ENCODE results near the gene IL10RB.
A peak's percentile ranks its signal among the peaks of the same experiment; 100 is the strongest.
"Not testable (repeated sequence)": the region's sequence is repeated elsewhere in the genome, so short reads cannot be mapped to it uniquely, and the experiment has no call there.

IL10RB gene

DNA sequence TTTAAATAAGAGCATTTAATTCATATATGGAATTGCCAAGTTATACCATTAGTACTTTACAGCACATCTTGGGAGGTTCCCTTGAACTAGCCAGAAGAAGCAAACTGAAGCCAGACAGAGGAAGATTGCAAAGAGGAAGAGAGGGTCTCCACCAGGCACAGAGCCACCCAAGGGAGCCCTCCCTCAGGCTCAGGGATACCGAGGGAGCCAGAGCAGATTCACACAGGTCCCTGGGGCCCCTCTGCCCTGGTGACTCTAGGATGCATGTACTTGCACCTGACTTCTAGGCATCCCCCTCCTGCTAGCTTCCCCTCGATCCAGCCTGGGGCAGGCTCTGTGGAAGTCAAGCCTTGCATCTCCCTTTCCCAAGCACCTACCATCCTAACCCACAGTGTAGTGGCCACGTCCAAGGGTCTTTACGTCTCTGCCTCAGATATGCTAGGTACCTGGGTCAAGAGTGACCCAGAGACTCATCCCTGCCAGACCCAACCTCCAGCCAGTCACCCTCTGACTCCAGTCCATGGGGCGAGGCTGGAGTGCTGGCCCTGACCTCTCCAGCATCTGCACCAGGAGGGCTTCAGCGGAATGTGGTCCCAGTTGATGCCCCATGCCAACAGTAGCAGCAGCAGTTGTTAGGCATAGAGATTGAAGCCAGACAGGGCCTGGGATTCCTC, 30.0 kb upstream of the IL10RB start:
- no peak for DNase-seq
- H3K36me3 Mint-ChIP-seq: peaks cover 30 to 45% of the 10 kb centered on the region in 2 donors
- H3K4me3 Mint-ChIP-seq: peak overlapping the region in 1 of 2 donors; percentile 25
- H3K4me1 Mint-ChIP-seq: peaks cover 54 to 83% of the 10 kb centered on the region in 2 donors
- no peak for ATAC-seq (replicated peaks)
- peak overlapping the region; percentile 53 for H3K27ac Mint-ChIP-seq
- no peaks in the 10 kb centered on the region for H3K9me3 Mint-ChIP-seq
- H3K27me3 Mint-ChIP-seq: no peaks in the 10 kb centered on the region

DNA sequence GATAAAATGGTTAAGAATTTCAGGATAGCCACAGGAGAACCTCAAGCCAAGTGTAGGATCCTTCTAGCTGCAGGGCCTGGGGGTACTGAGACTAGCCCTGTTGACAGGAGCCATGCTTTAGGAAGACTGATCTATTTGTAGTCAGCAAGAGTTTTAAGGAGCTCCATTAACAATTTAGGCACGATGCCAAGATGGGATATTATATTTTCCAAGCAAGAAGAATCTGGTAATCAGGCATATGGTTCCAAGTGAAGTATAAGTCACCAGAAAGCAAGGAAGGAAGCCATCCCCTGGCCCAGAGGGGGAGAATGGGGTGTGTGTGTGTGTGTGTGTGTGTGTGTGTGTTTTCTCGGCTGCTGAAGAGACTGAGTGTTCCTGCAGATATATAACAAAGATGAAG, 29.4 kb upstream of the IL10RB start:
- H3K36me3 Mint-ChIP-seq: peaks cover 28 to 43% of the 10 kb centered on the region in 2 donors
- H3K4me1 Mint-ChIP-seq: peaks cover 51 to 78% of the 10 kb centered on the region in 2 donors
- peak overlapping the region; percentile 53 for H3K27ac Mint-ChIP-seq
- H3K9me3 Mint-ChIP-seq: no peaks in the 10 kb centered on the region
- no peak for DNase-seq
- peak overlapping the region in 1 of 2 donors; percentile 20 for H3K4me3 Mint-ChIP-seq
- no peak for ATAC-seq (replicated peaks)
- no peaks in the 10 kb centered on the region for H3K27me3 Mint-ChIP-seq

GRCh38 chr21:33237486-33237885, 28.7 kb upstream of the IL10RB start:
- H3K4me1 Mint-ChIP-seq: peaks cover 45 to 77% of the 10 kb centered on the region in 2 donors
- ATAC-seq (replicated peaks) (no peak), DNase-seq (no peak)
- no peaks in the 10 kb centered on the region for H3K27me3 Mint-ChIP-seq
- peak overlapping the region in 1 of 2 donors; percentile 60 for H3K4me3 Mint-ChIP-seq
- no peaks in the 10 kb centered on the region for H3K9me3 Mint-ChIP-seq
- peaks cover 32 to 44% of the 10 kb centered on the region in 2 donors for H3K36me3 Mint-ChIP-seq
- H3K27ac Mint-ChIP-seq: peak overlapping the region; percentile 63

GRCh38 chr21:33238146-33238545, 28.0 kb upstream of the IL10RB start:
- DNase-seq: no peak
- peaks cover 39 to 71% of the 10 kb centered on the region in 2 donors for H3K4me1 Mint-ChIP-seq
- H3K27ac Mint-ChIP-seq: peak overlapping the region; percentile 92
- no peaks in the 10 kb centered on the region for H3K9me3 Mint-ChIP-seq
- H3K36me3 Mint-ChIP-seq: peaks cover 28 to 38% of the 10 kb centered on the region in 2 donors
- peak; percentile 62 to 66 for ATAC-seq (replicated peaks)
- peak overlapping the region; percentile 60 to 70 for H3K4me3 Mint-ChIP-seq
- H3K27me3 Mint-ChIP-seq: no peaks in the 10 kb centered on the region

DNA sequence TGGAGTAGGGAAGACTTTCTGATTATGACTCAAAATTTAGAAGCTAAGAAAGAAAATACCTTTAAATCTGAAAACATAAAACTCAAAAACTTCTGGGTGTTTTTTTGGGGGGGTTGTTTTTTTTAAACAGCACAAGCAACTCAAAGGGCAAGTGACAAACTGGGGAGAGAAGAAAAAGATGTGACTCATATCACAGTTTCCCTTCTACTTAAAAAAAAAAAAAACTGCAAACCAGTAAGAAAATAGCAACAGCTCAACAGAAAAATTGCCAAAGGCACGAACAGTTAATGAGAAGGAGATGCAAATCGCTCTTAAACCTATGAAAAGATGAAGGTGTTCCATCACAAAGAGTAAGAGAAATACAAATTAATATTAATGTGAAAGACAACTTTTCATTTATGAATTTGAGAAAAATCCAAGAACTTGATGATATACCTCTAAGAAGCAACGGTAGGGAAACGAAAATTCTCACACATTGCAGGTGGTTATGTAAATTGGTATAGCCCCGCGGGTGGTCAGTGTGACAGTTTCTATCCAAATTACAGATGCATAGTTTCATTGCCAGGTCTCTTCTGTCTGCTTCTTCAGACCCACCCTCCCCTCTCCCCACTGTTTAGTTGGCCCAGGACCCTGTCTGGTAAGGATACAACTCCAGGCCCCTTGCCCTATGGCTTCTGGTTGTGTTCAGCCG, 27.5 kb upstream of the IL10RB start:
- peak overlapping the region; percentile 92 for H3K27ac Mint-ChIP-seq
- peaks cover 40 to 70% of the 10 kb centered on the region in 2 donors for H3K4me1 Mint-ChIP-seq
- H3K9me3 Mint-ChIP-seq: no peaks in the 10 kb centered on the region
- no peaks in the 10 kb centered on the region for H3K27me3 Mint-ChIP-seq
- ATAC-seq (replicated peaks) (peak; percentile 82 to 88), DNase-seq (no peak)
- H3K4me3 Mint-ChIP-seq: peak overlapping the region; percentile 70 to 75
- H3K36me3 Mint-ChIP-seq: peaks cover 32 to 38% of the 10 kb centered on the region in 2 donors

DNA sequence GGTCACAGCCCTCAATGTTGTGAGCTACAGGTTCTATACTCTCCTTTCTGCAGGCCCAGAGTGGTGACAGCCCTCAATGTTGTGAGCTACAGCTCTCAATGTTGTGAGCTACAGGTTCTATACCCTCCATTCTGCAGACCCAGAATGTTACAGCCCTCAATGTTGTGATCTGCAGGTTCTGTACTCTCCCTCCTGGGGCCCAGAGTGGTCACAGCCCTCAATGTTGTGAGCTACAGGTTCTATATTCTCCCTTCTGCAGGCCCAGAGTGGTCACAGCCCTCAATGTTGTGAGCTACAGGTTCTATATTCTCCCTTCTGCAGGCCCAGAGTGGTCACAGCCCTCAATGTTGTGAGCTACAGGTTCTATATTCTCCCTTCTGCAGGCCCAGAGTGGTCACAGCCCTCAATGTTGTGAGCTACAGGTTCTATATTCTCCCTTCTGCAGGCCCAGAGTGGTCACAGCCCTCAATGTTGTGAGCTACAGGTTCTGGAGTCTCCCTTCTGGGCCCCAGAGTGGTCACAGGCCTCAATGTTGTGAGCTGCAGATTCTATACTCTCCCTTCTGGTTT, 26.5 kb upstream of the IL10RB start:
- Mint-ChIP-seq H3K4me1 (peaks cover 40 to 73% of the 10 kb centered on the region in 2 donors), H3K27ac (peak overlapping the region; percentile 62), H3K36me3 (peaks cover 35 to 40% of the 10 kb centered on the region in 2 donors)

DNA sequence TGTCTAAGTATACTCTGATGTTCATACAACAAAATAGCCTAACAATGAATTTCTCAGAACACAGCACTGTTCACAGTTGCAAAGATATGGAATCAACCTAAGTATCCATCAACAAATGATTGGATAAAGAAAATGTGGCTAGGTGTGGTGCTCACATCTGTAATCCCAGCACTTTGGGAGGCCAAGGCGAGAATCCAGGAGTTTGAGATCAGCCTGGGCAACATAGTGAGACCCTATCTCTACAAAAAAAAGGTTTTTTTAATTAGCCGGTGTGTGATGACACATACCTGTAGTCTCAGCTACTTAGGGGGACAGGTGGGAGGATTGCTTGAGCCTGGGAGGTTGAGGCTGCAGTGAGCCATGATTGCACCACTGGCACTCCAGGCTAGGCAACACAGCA, 25.8 kb upstream of the IL10RB start:
- H3K4me1 Mint-ChIP-seq: peaks cover 43 to 73% of the 10 kb centered on the region in 2 donors
- DNase-seq (no peak), ATAC-seq (replicated peaks) (no peak)
- H3K36me3 Mint-ChIP-seq: peaks cover 40 to 45% of the 10 kb centered on the region in 2 donors
- H3K27ac Mint-ChIP-seq: peak overlapping the region; percentile 62
- H3K4me3 Mint-ChIP-seq: no peak overlapping the region
- no peaks in the 10 kb centered on the region for H3K27me3 Mint-ChIP-seq
- no peaks in the 10 kb centered on the region for H3K9me3 Mint-ChIP-seq

More for the DNA sequence above, 26.5 kb upstream of the IL10RB start:
- not testable (repeated sequence) for DNase-seq; H3K27me3 Mint-ChIP-seq; H3K9me3 Mint-ChIP-seq; ATAC-seq (replicated peaks)
- H3K4me3 Mint-ChIP-seq: peak overlapping the region; percentile 70 to 75

DNA sequence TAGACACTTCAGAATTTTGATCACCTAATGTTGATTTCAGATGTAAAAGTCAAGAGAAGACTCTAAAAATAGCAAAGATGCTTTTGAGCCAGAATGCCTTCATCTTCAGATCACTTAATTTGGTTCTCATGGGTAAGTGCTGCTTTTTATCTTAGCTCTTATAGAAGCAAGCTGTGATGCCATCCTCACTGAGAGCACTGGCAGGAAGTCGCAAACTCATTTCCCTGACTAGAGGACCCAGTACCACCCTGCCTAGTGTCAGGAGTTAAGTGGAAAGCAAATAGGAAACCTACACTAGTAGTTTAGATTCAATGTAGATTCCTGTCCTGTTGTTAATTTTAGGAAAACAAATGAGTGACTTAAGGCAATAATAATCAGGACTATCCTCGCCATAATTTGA, 24.3 kb upstream of the IL10RB start:
- H3K36me3 Mint-ChIP-seq: peaks cover 47 to 51% of the 10 kb centered on the region in 2 donors
- no peak for DNase-seq
- no peak overlapping the region for H3K4me3 Mint-ChIP-seq
- H3K27me3 Mint-ChIP-seq: no peaks in the 10 kb centered on the region
- H3K9me3 Mint-ChIP-seq: no peaks in the 10 kb centered on the region
- no peak overlapping the region for H3K27ac Mint-ChIP-seq
- H3K4me1 Mint-ChIP-seq: peaks cover 41 to 77% of the 10 kb centered on the region in 2 donors
- ATAC-seq (replicated peaks): no peak

- H3K27ac Mint-ChIP-seq: not testable (repeated sequence)
- peaks cover 50 to 53% of the 10 kb centered on the region in 2 donors for H3K36me3 Mint-ChIP-seq
Measured at GRCh38 chr21:33242846-33243245, 23.3 kb upstream of the IL10RB start.

GRCh38 chr21:33244082-33244778, 21.9 kb upstream of the IL10RB start:
- H3K9me3 Mint-ChIP-seq: no peaks in the 10 kb centered on the region
- peaks cover 59 to 61% of the 10 kb centered on the region in 2 donors for H3K36me3 Mint-ChIP-seq
- peak overlapping the region; percentile 81 for H3K27ac Mint-ChIP-seq
- H3K27me3 Mint-ChIP-seq: no peaks in the 10 kb centered on the region
- peak in 1 of 2 donors; percentile 31 for ATAC-seq (replicated peaks)
- peaks cover 26 to 60% of the 10 kb centered on the region in 2 donors for H3K4me1 Mint-ChIP-seq
- no peak for DNase-seq
- H3K4me3 Mint-ChIP-seq: peak overlapping the region; percentile 9 to 56

More at GRCh38 chr21:33242846-33243245, 23.3 kb upstream of the IL10RB start:
- H3K4me1 Mint-ChIP-seq: peaks cover 35 to 74% of the 10 kb centered on the region in 2 donors
- not testable (repeated sequence) for DNase-seq; H3K9me3 Mint-ChIP-seq; ATAC-seq (replicated peaks); H3K4me3 Mint-ChIP-seq; H3K27me3 Mint-ChIP-seq

DNA sequence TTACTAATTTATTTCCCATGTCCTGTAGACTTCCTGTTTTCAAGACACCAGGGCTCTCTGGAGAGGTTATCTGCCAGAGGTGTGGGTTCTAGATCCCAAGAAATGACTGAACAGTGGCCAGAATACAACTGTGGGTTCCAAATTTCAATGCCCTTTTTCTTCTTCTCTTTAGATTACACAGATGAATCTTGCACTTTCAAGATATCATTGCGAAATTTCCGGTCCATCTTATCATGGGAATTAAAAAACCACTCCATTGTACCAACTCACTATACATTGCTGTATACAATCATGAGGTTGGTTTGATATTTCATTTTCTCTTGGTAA, 21.4 kb upstream of the IL10RB start:
- no peak overlapping the region for H3K4me3 Mint-ChIP-seq
- no peaks in the 10 kb centered on the region for H3K27me3 Mint-ChIP-seq
- DNase-seq (no peak), ATAC-seq (replicated peaks) (peak; percentile 70 to 72)
- H3K9me3 Mint-ChIP-seq: no peaks in the 10 kb centered on the region
- peaks cover 62 to 66% of the 10 kb centered on the region in 2 donors for H3K36me3 Mint-ChIP-seq
- peaks cover 23 to 59% of the 10 kb centered on the region in 2 donors for H3K4me1 Mint-ChIP-seq
- no peak overlapping the region for H3K27ac Mint-ChIP-seq

- DNase-seq: no peak
- Mint-ChIP-seq H3K4me1 (peaks cover 18 to 54% of the 10 kb centered on the region in 2 donors), H3K36me3 (peaks cover 63 to 71% of the 10 kb centered on the region in 2 donors), H3K27me3 (no peaks in the 10 kb centered on the region), H3K9me3 (no peaks in the 10 kb centered on the region), H3K27ac (no peak overlapping the region), H3K4me3 (no peak overlapping the region)
- ATAC-seq (replicated peaks): no peak
Measured at GRCh38 chr21:33245289-33245918, 20.8 kb upstream of the IL10RB start.

DNA sequence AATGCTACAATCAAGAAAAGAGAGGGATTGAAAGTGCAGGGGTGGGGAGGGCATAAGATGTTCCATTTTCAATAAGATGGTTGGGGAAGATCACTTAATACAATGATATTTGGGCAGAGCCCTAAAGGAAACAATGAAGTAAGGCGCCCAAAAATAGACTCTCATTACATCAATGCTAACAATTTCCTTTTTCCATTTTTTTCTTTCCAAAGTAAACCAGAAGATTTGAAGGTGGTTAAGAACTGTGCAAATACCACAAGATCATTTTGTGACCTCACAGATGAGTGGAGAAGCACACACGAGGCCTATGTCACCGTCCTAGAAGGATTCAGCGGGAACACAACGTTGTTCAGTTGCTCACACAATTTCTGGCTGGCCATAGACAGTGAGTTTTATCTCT, 19.7 kb upstream of the IL10RB start:
- ATAC-seq (replicated peaks) (no peak), DNase-seq (no peak)
- H3K4me1 Mint-ChIP-seq: peaks cover 20 to 52% of the 10 kb centered on the region in 2 donors
- H3K27ac Mint-ChIP-seq: peak overlapping the region; percentile 74
- H3K4me3 Mint-ChIP-seq: no peak overlapping the region
- peaks cover 70 to 82% of the 10 kb centered on the region in 2 donors for H3K36me3 Mint-ChIP-seq
- H3K9me3 Mint-ChIP-seq: no peaks in the 10 kb centered on the region
- H3K27me3 Mint-ChIP-seq: no peaks in the 10 kb centered on the region

DNA sequence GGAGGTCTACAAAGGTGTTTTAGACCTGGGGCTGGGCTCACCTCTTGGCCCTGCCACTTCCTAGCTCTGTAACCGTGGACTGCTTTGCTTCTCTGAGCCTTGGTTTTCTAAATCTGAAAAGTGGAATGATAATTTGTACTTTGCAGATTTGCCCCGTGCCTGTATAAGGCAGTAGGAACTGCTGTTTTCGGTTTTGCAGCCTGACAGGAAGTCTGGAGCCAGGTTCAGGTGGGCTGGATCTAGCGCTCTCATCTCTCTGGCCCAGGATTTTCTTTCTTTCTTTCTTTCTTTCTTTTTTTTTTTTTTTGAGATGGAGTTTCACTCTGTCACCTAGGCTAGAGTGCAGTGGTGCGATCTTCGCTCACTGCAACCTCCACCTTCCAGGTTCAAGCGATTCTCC, 19.2 kb upstream of the IL10RB start:
- ATAC-seq (replicated peaks): no peak
- no peaks in the 10 kb centered on the region for H3K9me3 Mint-ChIP-seq
- H3K27me3 Mint-ChIP-seq: no peaks in the 10 kb centered on the region
- H3K4me3 Mint-ChIP-seq: no peak overlapping the region
- peaks cover 70 to 79% of the 10 kb centered on the region in 2 donors for H3K36me3 Mint-ChIP-seq
- peaks cover 20 to 51% of the 10 kb centered on the region in 2 donors for H3K4me1 Mint-ChIP-seq
- no peak overlapping the region for H3K27ac Mint-ChIP-seq
- DNase-seq: no peak

Data from stimulated activated naive B cell treated with anti-CD40 and anti-IgM and Interleukin-4, amounts not matched to agents 10 μg/mL and 1 μg/mL and 100 μg/mL, for 72 hours (primary cell).